Measurements from ENCODE around the gene PEX7. TPM values are rescaled to one million over a fixed set of nuclear protein-coding genes. Genes with fewer than 3 reads are reported as not detected.

The PEX7 gene
- total and polyA plus RNA-seq, 2 of the 8 experiments (the other 6 are each of a cell fraction or from before 2014, with no cell fraction given): 6.4 to 11.0 TPM

- Histone ChIP-seq H3K4me3 (ENCODE audit: extremely low read depth in 1 of 4, insufficient read depth in 2 of 4, low read depth in 3 of 4, low read length in 4 of 4) (no peak overlapping the region), H3K27ac (ENCODE audit: low read depth, low read length) (no peak overlapping the region), H3K79me2 (ENCODE audit: control insufficient read depth in 1 of 2, insufficient read depth in 2 of 2, low read length in 2 of 2) (no peaks in the 10 kb centered on the region), H3K79me1 (ENCODE audit: low read depth, low read length) (no peaks in the 10 kb centered on the region), H4K5ac (ENCODE audit: insufficient read length, low read depth, low read length) (no peak overlapping the region), H3K4me1 (replicated peaks in 1 of 4; ENCODE audit: control insufficient read depth in 3 of 4, insufficient read depth in 4 of 4, low read length in 3 of 4) (no peaks in the 10 kb centered on the region), H2AFZ (ENCODE audit: low read length) (no peak overlapping the region), H2BK15ac (ENCODE audit: low read length) (no peak overlapping the region), H2BK12ac (ENCODE audit: low read depth, low read length) (no peak overlapping the region), H3K14ac (ENCODE audit: insufficient read length) (no peak overlapping the region), H3K9me3 (ENCODE audit: insufficient read depth in 2 of 2, low read depth in 1 of 2, low read length in 1 of 2) (no peaks in the 10 kb centered on the region), H2BK5ac (ENCODE audit: low read depth, low read length) (no peak overlapping the region), H2AK5ac (ENCODE audit: low read depth, low read length) (no peak overlapping the region), H3K36me3 (ENCODE audit: control insufficient read depth in 2 of 4, insufficient read depth in 4 of 4, low read length in 3 of 4) (no peaks in the 10 kb centered on the region), H3K56ac (replicated peaks; ENCODE audit: insufficient read length, low read depth, low read length) (no peak overlapping the region), H4K8ac (ENCODE audit: extremely low read depth, insufficient read depth, low read length) (no peak overlapping the region), H3K18ac (ENCODE audit: extremely low read depth, low read length) (no peak overlapping the region), H2BK20ac (ENCODE audit: low read length) (no peak overlapping the region), H3K9ac (replicated peaks in 1 of 4; ENCODE audit: extremely low read depth in 1 of 4, low read depth in 3 of 4, low read length in 3 of 4) (no peak overlapping the region), H3K4ac (replicated peaks; ENCODE audit: insufficient read length, low read depth, low read length) (no peak overlapping the region), H4K91ac (replicated peaks; ENCODE audit: insufficient read length, low read length) (no peak overlapping the region), H3K23ac (ENCODE audit: insufficient read length) (no peak overlapping the region), H3K4me2 (ENCODE audit: insufficient read depth in 1 of 2, low read depth in 2 of 2, low read length in 2 of 2) (no peak overlapping the region), H2BK120ac (replicated peaks; ENCODE audit: low read depth, low read length) (no peak overlapping the region), H3K23me2 (ENCODE audit: low read depth, low read length) (no peaks in the 10 kb centered on the region), H4K20me1 (replicated peaks in 1 of 2; ENCODE audit: control insufficient read depth in 1 of 2, insufficient read depth in 2 of 2, low read length in 2 of 2) (no peaks in the 10 kb centered on the region), H3K27me3 (replicated peaks in 1 of 4; ENCODE audit: control insufficient read depth in 3 of 4, extremely low read depth in 1 of 4, insufficient read depth in 3 of 4, low read length in 3 of 4) (no peaks in the 10 kb centered on the region; a peak in 2 of 7 replicates)
- DNase-seq (ENCODE audit: low read depth in 1 of 2, low spot score in 2 of 2) (no peak), FAIRE-seq (no peak)
- ChIA-PET CTCF (ENCODE audit: partially characterized antibody) (interaction anchor here (0.7 kb wide), 1 partner anchor 111 kb away, joined by 3 read pairs; no protein-coding TSS in a partner anchor), POLR2A (ENCODE audit: partially characterized antibody) (no interaction called here)
- WGBS, 2 experiments (ENCODE audit: extremely low coverage in 1 of 2, insufficient coverage in 1 of 2, insufficient read length in 1 of 2, insufficient replicate concordance in 2 of 2, low coverage in 1 of 2, low lambda C conversion rate in 2 of 2, missing lambda C conversion rate in 1 of 2): 92% methylated on average over 2 of the region's 2 CpGs; no CpG with 5 or more reads in 1 of the 2 experiments
- TF ChIP-seq CBX5 (IDR thresholded peaks at IDR 0.05; ENCODE audit: low read depth, low read length): no peak
- TF ChIP-seq NANOG (IDR thresholded peaks at IDR 0.05; ENCODE audit: insufficient read depth, low read depth, low read length, poor library complexity, severe bottlenecking): no peak
- no peak for TF ChIP-seq TAF7 (optimal IDR thresholded peaks at IDR 0.05; ENCODE audit: borderline replicate concordance, low read depth, low read length)
- no peak for TF ChIP-seq CHD2 (IDR thresholded peaks at IDR 0.05; ENCODE audit: low read length)
- TF ChIP-seq USF2 (IDR thresholded peaks at IDR 0.05; ENCODE audit: low read length): no peak
- no peak for TF ChIP-seq ATF3 (IDR thresholded peaks at IDR 0.05; ENCODE audit: insufficient read depth, low read depth, low read length)
- no peak for TF ChIP-seq NRF1 (IDR thresholded peaks at IDR 0.05; ENCODE audit: low read depth, low read length)
- TF ChIP-seq SIN3A (conservative IDR thresholded peaks at IDR 0.05 in 1 of 2, IDR thresholded peaks at IDR 0.05 in 1 of 2; ENCODE audit: low read depth in 1 of 2, low read length in 2 of 2): no peak
- TF ChIP-seq CEBPB (IDR thresholded peaks at IDR 0.05; ENCODE audit: low read depth, low read length): no peak
- TF ChIP-seq TAF1 (IDR thresholded peaks at IDR 0.05; ENCODE audit: low read depth, low read length): no peak
- TF ChIP-seq RFX5 (IDR thresholded peaks at IDR 0.05; ENCODE audit: borderline replicate concordance, low read depth, low read length): no peak
- no peak for TF ChIP-seq YY1 (IDR thresholded peaks at IDR 0.05; ENCODE audit: low read depth, low read length)
- TF ChIP-seq HDAC6 (IDR thresholded peaks at IDR 0.05; ENCODE audit: low read depth, low read length): no peak
Measured at GRCh38 chr6:136816656-136817055, 5.7 kb upstream of the PEX7 start.

Data from H1 (cell line).